ENCODE results near the gene UXT. TPM values are rescaled to one million over a fixed set of nuclear protein-coding genes. Genes with fewer than 3 reads are reported as not detected.

The UXT gene
- total and polyA plus RNA-seq, 9 of the 15 experiments (the other 6 are each of a cell fraction or from before 2014, with no cell fraction given) = 141 to 300 (median 204) TPM

GRCh38 chrX:47683184-47683828 is 24.3 kb upstream of the UXT start (continued):
- TF ChIP-seq ZNF740 (CRISPR knock-in tag; IDR thresholded peaks at IDR 0.05) (0 out of 2 replicates have a peak, but pooled peaks have one; percentile 19), ZNF740 (tag; IDR thresholded peaks at IDR 0.05) (no peak), ZKSCAN1 (IDR thresholded peaks at IDR 0.05; ENCODE audit: low read depth, low read length) (no peak), KDM5B (IDR thresholded peaks at IDR 0.05; ENCODE audit: insufficient replicate concordance, low read depth, low read length) (no peak), ZNF584 (CRISPR knock-in tag; IDR thresholded peaks at IDR 0.05; ENCODE audit: low read depth) (peak; percentile 33; the same call in 1 of the 2 replicates), ARID3A (IDR thresholded peaks at IDR 0.05; ENCODE audit: borderline replicate concordance, low read depth, low read length) (peak; percentile 25; the same call in 1 of the 2 replicates), GATAD2B (IDR thresholded peaks at IDR 0.05; ENCODE audit: borderline replicate concordance) (no peak), HMGN3 (IDR thresholded peaks at IDR 0.05; ENCODE audit: borderline replicate concordance, extremely low read depth, insufficient read length, low read depth, low read length) (peak; percentile 86), TCF7L2 (IDR thresholded peaks at IDR 0.05; ENCODE audit: low read depth, low read length) (no peak), ZNF224 (CRISPR knock-in tag; IDR thresholded peaks at IDR 0.05) (no peak), HLTF (IDR thresholded peaks at IDR 0.05) (peak; percentile 55; the same call in 1 of the 2 replicates)
